ENCODE data around the gene MAK. TPM values are rescaled to one million over a fixed set of nuclear protein-coding genes. Genes with fewer than 3 reads are reported as not detected.
"Not testable (repeated sequence)": the region's sequence is repeated elsewhere in the genome, so short reads cannot be mapped to it uniquely, and the experiment has no call there.

MAK gene, protein sequence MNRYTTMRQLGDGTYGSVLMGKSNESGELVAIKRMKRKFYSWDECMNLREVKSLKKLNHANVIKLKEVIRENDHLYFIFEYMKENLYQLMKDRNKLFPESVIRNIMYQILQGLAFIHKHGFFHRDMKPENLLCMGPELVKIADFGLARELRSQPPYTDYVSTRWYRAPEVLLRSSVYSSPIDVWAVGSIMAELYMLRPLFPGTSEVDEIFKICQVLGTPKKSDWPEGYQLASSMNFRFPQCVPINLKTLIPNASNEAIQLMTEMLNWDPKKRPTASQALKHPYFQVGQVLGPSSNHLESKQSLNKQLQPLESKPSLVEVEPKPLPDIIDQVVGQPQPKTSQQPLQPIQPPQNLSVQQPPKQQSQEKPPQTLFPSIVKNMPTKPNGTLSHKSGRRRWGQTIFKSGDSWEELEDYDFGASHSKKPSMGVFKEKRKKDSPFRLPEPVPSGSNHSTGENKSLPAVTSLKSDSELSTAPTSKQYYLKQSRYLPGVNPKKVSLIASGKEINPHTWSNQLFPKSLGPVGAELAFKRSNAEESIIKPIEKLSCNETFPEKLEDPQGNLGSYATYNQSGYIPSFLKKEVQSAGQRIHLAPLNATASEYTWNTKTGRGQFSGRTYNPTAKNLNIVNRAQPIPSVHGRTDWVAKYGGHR
- total RNA-seq, result 1 to 10 TPM in 1 of 2 donors, under 1 TPM in 1; 0.05 to 1.1 TPM

DNA sequence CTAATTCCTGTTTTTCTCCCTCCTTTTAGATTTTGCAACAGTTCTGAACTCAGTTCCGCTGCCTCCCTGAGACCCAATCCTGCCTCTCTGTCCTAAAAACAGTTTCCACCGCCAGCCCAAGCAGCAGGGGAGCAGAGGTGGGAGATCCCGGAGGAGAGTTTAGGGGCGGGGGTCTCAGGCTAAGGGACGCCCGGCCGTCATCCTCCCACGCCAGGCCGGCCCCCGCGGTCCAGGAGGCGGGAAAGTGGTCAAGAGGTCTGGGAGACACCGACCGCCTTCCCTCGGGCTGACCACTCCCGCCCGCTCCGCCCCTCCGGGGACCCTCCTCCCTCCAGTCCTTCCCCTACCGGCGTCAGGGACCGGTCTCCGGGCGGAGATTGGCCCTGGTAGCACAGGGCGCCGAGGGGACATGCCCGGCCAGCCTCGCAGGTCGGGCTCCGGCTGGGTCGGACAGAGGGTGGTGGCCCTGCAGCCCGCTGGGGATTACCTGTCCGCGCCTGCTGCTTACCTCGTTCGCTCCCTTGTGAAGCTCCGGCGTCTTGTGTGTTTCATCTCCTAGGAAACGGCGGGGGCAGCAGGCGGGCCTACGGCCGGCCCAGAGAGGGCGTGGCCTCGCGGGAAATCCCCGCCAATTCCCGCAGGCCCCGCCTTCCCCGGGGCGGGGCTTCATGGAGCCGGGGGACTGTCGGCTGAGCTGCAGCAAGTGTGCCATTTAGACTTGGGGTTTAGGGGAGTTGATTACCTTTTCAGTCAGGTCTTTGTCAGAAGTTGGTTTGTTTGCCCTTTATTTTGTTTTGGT lies at the start of gene MAK:
MAK (minus strand) TSS at position 545 of the 799 bp plus-strand sequence. CDS start 7,891 bp downstream, outside the sequence.
- peak within 1 kb of the TSS; percentile 84 to 99 for H3K27ac Mint-ChIP-seq
- ATAC-seq (peak; percentile 83 to 88), DNase-seq (ENCODE audit: low spot score in 2 of 2) (peak; percentile 84 to 90)
- H3K9me3 Mint-ChIP-seq, result peaks cover 0 to 6% of the 10 kb centered on the region in 2 donors
- H3K36me3 Mint-ChIP-seq, result peaks cover 7 to 30% of the 10 kb centered on the region in 2 donors

DNA sequence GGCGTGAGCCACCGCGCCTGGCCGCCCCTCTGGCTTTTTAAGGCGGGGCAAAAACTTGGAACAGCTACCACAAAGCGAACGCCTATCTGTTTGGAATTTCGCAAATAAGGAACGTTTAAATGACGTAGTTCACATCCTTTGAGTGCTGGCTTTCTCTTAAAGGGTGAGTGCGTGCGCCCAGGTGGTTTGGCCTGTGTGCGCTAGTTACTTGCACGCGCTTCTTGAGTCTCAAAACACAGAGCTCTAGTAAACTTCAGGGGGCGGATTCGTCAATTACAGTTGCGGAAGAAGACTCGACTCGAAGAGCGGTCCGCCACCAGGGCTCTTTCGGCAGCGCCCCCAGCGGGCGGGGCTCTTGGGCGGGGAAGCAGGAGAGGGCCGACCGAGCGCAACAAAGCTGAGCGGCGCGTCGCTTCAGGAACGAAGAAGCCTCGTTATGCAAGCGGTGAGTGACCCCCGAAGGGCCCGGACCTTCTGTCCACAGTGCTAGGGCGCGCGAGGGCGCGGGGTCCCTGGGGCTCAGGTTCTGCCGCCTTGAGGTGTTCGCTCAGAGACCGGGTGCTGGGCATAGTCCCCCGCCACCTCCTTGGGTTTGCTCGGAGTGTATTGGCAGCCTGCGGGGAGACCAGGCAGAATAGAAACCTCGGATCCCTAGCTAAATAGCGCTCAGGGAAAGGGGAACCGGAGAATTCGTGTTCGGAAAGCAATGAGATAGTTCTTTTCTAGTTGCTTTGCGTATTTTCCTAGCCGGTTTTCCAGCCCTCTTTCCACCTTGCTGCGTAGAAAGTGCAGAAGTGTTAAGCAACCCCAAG lies 48.6 kb upstream of the MAK start, which contains the start of gene SYCP2L:
SYCP2L (plus strand) TSS at position 362 of the 812 bp plus-strand sequence; CDS start at position 437, 75 bp downstream.
- H3K36me3 Mint-ChIP-seq, result peaks cover 0 to 6% of the 10 kb centered on the region in 2 donors
- no peaks in the 10 kb centered on the region for H3K9me3 Mint-ChIP-seq
- ATAC-seq (peak in 1 of 2 donors; percentile 81), DNase-seq (ENCODE audit: low spot score in 2 of 2) (peak in 1 of 2 donors; percentile 53)
- no peak within 1 kb of the TSS for H3K27ac Mint-ChIP-seq

DNA sequence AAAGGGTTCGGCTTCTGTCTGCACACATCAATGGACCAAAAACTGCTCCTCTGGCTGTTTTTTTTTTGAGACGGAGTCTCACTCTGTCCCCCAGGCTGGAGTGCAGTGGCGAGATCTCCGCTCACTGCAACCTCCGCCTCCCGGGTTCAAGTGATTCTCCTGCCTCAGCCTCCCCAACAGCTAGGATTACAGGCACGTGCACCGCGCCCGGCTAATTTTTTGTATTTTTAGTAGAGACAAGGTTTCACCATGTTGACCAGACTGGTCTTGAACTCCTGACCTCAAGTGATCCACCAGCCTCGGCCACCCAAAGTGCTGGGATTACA lies 48.0 kb upstream of the MAK start:
- H3K27ac Mint-ChIP-seq; DNase-seq (ENCODE audit: low spot score in 2 of 2); ATAC-seq; H3K9me3 Mint-ChIP-seq; H3K36me3 Mint-ChIP-seq: not testable (repeated sequence)

DNA sequence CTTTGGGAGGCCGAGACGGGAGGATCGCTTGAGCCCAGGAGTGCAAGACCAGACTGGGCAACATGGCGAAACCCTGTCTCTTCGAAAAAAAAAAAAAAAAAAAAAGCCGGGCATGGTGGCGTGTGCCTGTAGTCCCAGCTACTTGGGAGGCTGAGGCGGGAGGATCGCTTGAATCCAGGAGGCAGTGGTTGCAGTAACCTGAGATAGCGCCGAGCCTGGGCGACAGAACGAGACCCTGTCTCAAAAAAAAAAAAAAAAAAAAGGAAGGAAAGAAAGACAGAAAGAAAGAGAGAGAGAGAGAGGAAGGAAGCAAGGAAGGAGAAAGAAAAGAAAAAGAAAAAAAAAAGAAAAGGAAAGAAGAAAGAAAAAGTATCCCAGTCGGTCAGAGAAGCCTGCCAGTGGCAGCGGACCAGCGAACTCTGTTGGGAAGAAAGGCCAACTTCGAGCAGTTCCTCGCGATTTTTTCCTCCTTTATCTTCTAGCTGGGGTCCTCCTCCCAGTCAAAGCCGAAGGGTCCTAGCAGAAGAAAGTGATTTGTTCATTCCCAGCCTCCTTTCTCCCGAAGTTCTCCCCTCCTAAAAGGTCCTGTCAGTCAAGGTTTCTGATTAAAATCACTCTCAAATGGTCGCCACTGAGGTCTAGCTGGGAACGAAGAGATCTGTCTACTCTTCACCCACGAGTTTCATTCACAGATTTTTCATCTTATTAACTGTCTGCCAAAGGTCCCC lies 46.1 kb upstream of the MAK start:
- ATAC-seq (no peak), DNase-seq (ENCODE audit: low spot score in 2 of 2) (no peak)
- H3K36me3 Mint-ChIP-seq, result peaks cover 0 to 6% of the 10 kb centered on the region in 2 donors
- H3K9me3 Mint-ChIP-seq, result no peaks in the 10 kb centered on the region
- no peak overlapping the region for H3K27ac Mint-ChIP-seq

DNA sequence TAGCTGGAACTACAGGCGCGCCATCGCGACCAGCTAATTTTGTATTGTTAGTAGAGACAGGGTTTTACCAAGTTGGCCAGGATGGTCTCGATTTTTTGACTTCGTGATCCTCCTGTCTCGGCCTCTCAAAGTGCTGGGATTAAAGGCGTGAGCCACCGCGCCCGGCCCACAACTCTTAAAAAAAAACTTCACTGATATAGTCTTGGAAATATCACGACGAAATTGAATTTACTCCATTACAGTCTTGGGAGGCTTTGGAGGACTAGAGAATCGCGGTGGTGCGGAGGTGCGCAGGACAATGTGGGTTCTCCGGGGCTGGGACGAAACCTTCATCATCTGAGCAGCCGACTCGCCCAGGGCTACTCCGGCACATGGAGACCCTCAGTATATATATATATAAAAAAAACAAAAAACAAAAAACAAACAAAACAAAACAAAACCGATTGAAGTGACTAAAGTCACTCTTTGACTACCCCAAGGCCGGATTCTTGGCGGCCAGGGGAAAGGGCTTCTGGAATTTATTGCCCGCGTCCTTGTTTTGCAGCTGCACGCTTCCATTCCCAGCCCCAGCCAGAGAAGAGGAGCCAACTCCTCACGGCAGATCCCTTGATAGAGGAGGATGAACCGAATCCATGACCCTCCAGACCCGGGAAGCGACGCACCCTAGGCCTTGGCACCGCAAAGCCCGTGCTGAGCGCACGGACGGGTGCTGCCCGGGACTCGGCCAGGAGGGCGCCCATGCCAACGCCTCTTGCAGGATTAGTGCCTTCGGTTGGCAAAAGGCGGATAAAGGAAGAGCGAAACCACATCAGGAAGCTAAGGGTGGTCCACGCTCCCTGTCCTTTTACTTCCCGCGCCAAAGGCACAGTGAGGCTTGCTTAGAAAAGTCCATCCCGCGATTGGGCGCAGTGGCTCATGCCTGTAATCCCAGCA lies 45.2 kb upstream of the MAK start:
- no peak for ATAC-seq
- Mint-ChIP-seq H3K36me3 (peaks cover 0 to 6% of the 10 kb centered on the region in 2 donors), H3K27ac (no peak overlapping the region), H3K9me3 (no peaks in the 10 kb centered on the region)
- DNase-seq (ENCODE audit: low spot score in 2 of 2), result no peak

DNA sequence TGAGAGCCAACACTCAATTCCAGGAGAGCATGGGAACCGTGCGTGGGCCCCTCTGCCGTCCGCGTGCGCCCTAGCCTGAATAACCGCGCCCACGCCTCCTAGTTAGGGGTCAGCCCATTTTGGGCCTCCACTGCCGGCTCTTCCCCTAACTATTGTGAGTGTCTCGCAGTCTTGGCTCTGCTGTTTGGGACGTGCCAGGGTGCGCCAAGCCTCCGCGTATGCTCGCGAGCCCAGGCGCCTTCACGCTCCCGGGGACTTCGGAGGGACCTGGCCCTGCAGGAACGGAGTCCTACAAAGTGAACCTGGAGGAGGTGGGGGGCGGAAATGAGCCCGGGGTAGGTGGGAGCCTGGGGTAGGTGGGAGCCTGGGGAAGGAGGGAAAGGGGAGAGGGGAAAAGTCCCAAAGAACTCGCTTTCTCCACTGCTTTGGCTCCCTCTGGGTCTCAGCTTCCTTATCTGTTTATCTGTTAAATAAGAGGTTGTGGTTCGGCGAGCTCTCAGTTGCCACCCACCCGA lies 44.4 kb upstream of the MAK start:
- H3K9me3 Mint-ChIP-seq, result no peaks in the 10 kb centered on the region
- no peaks in the 10 kb centered on the region for H3K36me3 Mint-ChIP-seq
- ATAC-seq, result no peak
- H3K27ac Mint-ChIP-seq, result no peak overlapping the region
- peak in 1 of 2 donors; percentile 6 for DNase-seq (ENCODE audit: low spot score in 2 of 2)

DNA sequence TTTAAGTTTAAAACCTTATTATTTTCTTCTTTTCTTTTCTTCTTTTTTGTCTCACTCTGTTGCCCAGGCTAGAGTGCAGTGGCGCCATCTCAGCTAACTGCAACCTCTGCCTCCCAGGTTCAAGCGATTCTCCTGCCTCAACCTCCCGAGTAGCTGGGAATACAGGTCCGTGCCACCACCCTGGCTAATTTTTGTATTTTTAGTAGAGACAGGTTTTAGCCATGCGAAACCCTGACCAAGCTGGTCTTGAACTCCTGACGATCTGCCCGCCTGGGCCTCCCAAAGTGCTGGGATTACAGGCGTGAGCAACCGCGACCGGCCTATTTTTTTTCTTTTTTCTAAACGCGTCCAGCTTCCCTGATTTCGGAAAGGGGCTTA lies 43.9 kb upstream of the MAK start:
- not testable (repeated sequence) for ATAC-seq; H3K36me3 Mint-ChIP-seq; DNase-seq (ENCODE audit: low spot score in 2 of 2); H3K27ac Mint-ChIP-seq; H3K9me3 Mint-ChIP-seq

DNA sequence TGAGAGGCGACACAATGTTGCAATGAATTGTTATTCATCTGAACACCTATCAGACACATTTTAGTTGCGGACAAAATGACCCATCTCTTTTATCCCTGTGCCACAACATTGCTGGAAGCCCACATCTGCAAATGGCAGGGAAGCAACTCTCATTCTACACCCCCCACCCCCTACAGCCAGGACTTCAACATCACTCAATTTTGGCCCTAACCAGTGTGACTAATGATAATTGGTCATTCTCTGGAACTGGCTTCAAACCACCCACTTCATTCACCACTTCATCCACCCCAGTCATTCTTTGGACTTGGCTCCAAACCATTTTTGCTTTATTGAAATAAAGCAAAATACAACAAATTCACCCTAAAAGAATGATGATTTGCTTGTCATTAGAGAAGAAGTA lies 42.0 kb upstream of the MAK start:
- Mint-ChIP-seq H3K36me3 (no peaks in the 10 kb centered on the region), H3K27ac (no peak overlapping the region), H3K9me3 (no peaks in the 10 kb centered on the region)
- ATAC-seq (no peak), DNase-seq (ENCODE audit: low spot score in 2 of 2) (no peak)

DNA sequence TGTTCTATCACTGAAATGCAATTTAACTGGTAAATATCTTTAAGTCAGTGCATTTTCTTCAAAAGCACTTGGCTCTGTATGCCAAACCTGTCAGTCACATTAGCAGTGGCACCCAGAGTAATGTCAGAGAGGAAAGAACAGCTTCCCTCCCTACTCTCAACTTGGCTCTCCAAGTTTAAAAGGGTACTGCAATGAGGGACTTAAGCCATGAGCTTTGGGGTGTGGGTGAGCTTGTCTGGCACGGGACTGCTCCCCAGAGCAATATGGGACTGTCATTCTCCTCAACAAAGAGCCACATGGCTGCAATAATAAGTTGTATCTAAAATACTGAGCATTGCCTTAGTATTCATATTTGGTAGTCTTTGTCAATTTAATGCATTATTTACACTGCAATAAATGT lies 39.5 kb upstream of the MAK start:
- Mint-ChIP-seq H3K27ac (no peak overlapping the region), H3K9me3 (no peaks in the 10 kb centered on the region), H3K36me3 (no peaks in the 10 kb centered on the region)
- DNase-seq (ENCODE audit: low spot score in 2 of 2) (no peak), ATAC-seq (no peak)

DNA sequence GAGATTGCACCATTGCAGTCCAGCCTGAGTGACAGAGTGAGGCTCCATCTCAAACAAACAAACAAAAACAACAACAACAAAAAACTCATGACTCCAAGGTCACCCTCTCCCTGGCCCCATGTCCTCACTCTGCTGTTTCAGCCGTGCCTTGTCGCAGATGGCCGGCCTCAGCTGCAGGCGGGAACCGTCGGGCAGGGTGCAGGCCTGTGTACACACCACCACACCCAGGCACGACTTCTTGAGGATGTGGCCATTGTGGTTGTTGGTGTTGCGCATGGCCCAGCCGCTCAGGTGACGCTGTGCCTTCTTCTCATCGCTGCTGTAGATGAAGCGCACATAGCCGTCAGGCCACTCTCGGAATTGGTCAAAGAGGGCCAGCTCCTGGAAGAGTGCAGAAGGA lies 38.7 kb upstream of the MAK start:
- ATAC-seq, result no peak
- Mint-ChIP-seq H3K36me3 (no peaks in the 10 kb centered on the region), H3K9me3 (no peaks in the 10 kb centered on the region), H3K27ac (no peak overlapping the region)
- DNase-seq (ENCODE audit: low spot score in 2 of 2), result no peak

DNA sequence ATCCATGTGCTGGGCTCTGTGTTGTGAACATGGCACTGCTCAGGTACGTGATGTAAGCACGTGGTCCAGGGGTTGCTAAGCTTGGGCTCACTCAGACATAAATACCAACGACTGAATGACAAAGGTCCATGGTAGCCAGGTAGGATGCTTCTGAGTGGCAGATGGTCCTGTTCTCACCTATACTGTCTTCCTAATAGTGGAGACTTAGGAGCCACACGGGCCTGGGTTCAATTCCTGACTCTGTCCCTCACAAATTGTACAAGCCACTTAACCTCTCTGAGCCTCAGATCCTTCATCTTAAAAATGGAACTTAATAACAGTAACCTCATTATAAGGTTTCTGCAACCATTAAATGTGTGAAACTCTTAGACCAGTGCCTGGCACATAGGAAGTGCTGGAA lies 36.7 kb upstream of the MAK start:
- no peaks in the 10 kb centered on the region for H3K36me3 Mint-ChIP-seq
- no peak for ATAC-seq
- H3K27ac Mint-ChIP-seq, result no peak overlapping the region
- DNase-seq (ENCODE audit: low spot score in 2 of 2), result no peak
- no peaks in the 10 kb centered on the region for H3K9me3 Mint-ChIP-seq

DNA sequence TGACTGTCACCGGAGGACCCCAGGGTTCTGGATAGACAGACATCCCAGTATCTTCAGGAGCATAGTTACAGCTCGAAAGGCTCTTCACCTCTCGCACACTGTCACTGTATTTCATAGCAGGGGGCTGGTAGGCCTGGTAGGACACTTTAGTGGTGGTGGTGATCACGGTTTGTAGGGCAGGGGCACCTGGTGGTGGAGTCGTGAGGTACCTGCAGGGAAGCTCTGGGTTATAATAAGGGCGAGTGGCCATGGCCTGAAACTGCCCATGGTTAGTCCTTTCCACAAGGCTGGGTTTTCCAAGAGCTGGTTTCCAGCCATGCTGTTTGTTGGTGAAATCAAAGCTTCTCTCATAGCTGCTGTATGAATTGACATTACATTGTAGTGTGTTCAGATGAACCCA lies 35.9 kb upstream of the MAK start:
- Mint-ChIP-seq H3K36me3 (no peaks in the 10 kb centered on the region), H3K9me3 (no peaks in the 10 kb centered on the region), H3K27ac (no peak overlapping the region)
- DNase-seq (ENCODE audit: low spot score in 2 of 2), result no peak
- no peak for ATAC-seq

DNA sequence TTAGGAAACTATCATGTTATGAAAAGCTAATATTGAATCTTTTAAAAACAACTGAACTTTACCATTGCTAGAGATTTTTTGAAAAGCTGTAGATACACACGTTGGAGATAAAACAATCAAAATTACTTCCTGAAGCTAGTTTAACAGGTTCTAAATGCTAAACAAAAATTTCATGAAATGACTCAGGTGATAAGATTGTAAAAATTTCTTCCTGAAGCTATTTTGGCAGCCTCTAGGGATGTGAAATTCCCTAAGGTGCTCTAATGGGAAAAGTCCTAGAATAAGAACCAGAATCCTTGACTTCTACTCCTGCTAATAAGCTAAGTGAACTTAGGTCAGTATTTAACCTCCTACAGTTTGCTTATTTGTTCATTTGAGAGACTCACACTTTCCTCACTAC lies 35.0 kb upstream of the MAK start:
- Mint-ChIP-seq H3K27ac (no peak overlapping the region), H3K9me3 (no peaks in the 10 kb centered on the region), H3K36me3 (no peaks in the 10 kb centered on the region)
- ATAC-seq (no peak), DNase-seq (ENCODE audit: low spot score in 2 of 2) (no peak)

DNA sequence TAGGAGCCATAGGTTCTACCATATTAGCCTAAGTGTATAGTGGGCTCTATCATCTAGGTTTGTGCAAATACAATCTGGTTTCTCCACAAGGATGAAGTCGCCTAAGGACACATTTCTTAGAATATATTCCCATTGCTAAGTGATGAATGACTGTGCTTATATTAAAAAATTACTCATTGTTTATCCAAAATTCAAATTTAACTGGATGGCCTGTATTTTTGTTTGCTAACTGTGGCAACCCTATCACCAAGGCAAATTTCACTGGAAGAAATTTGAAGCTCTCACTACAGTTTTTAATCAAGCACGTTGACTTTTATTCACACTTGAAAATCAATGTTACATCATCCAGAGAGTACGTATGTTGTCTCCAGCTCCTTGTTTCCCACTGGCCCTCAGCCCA lies 29.6 kb upstream of the MAK start:
- Mint-ChIP-seq H3K9me3 (no peaks in the 10 kb centered on the region), H3K27ac (no peak overlapping the region), H3K36me3 (no peaks in the 10 kb centered on the region)
- ATAC-seq (no peak), DNase-seq (ENCODE audit: low spot score in 2 of 2) (no peak)

DNA sequence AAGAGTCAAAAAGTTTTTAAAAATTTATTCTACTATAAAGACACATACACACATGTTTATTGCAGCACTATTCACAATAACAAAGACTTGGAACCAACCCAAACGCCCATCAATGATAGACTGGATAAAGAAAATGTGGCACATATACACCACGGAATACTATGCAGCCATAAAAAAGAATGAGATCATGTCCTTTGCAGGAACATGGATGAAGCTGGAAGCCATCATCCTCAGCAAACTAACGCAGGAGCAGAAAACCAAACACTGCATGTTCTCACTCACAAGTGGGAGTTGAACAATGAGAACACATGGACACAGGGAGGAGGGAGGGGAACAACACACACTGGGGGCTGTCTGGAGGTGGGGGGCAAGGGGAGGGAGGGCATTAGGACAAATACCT lies 28.4 kb upstream of the MAK start:
- not testable (repeated sequence) for H3K9me3 Mint-ChIP-seq; H3K27ac Mint-ChIP-seq; DNase-seq (ENCODE audit: low spot score in 2 of 2); ATAC-seq; H3K36me3 Mint-ChIP-seq
